GM12878 (cell line): ENCODE data around the gene SLMAP. TPM values are rescaled to one million over a fixed set of nuclear protein-coding genes. Genes with fewer than 3 reads are reported as not detected.

Experiments
- ATAC-seq: fragments of 200-7000 bp; cut with Tn5 transposase; 3 replicates; pipeline ENCODE4 v1.9.1; 2020; ENCODE audit warnings: mild to moderate bottlenecking, moderate library complexity
- BruUV-seq: library from RNA; stranded (reverse); fragments of 400-500 nt; replicated peaks from 2 replicates; lab custom pipeline; 2021; lab: Mats Ljungman, UMichigan
- CTCF ChIA-PET: fragments of 300-600 bp; sonication (Branson Sonifier 250); formaldehyde crosslinking; extraction: SDS; loops from one replicate; lab custom pipeline; 2021; ENCODE audit warnings: inconsistent platforms; lab: Yijun Ruan, JAX
- POLR2A ChIA-PET: fragments of 350-600 bp; formaldehyde crosslinking; extraction: SDS; loops from one replicate; lab custom pipeline; 2021; ENCODE audit warnings: inconsistent platforms; lab: Charles Lee
- RAD21 ChIA-PET: fragments of 300-600 bp; sonication (Branson Sonifier 250); formaldehyde crosslinking; loops from one replicate; lab custom pipeline; 2023; ENCODE audit warnings: antibody characterized with exemption; ENCODE audit not compliant: unreplicated experiment; lab: Charles Lee
- SMC1A ChIA-PET: fragments of 300-600 bp; sonication (Branson Sonifier 250); formaldehyde crosslinking; loops from one replicate; lab custom pipeline; 2023; ENCODE audit not compliant: unreplicated experiment, uncharacterized antibody; lab: Charles Lee
- DNase-seq: peaks from one replicate; pipeline ENCODE4 v3.0.0-alpha.2; 2011; ENCODE audit warnings: low read depth, low spot score
- FAIRE-seq: peaks from 3 replicates; lab custom pipeline; 2011; peaks lifted over from hg19 to GRCh38; lab: Jason Lieb, UNC
- H2AFZ ChIP-seq: 2 replicates; pipeline ENCODE4 v1.6.0; 2011; ENCODE audit warnings: low read depth, low read length, control low read depth; ENCODE audit not compliant: control insufficient read depth
- H3K27ac ChIP-seq: 2 replicates; pipeline ENCODE4 v1.5.1; 2011; ENCODE audit warnings: control low read depth; ENCODE audit not compliant: control insufficient read depth, insufficient read depth
- H3K27me3 ChIP-seq, 2 experiments: replicated peaks in 1 of 2; 2 replicates each; pipeline versions ENCODE4 v1.6.0 to v1.6.1; 2011; ENCODE audit warnings: low read length in 1 of 2; ENCODE audit not compliant: control insufficient read depth in 2 of 2, insufficient read depth in 2 of 2
- H3K36me3 ChIP-seq, 2 experiments: 2 replicates each; pipeline ENCODE4 v1.5.1; 2011; ENCODE audit warnings: low read length in 1 of 2; ENCODE audit not compliant: control insufficient read depth in 2 of 2, insufficient read depth in 2 of 2
- H3K4me1 ChIP-seq: 2 replicates; pipeline ENCODE4 v1.6.1; 2011; ENCODE audit warnings: mild to moderate bottlenecking, low read length, moderate library complexity, mixed read lengths; ENCODE audit not compliant: control insufficient read depth, insufficient read depth
- H3K4me2 ChIP-seq: 2 replicates; pipeline ENCODE4 v1.6.0; 2011; ENCODE audit warnings: control low read depth; ENCODE audit not compliant: control insufficient read depth, insufficient read depth
- H3K4me3 ChIP-seq: fragments of 200-600 bp; sonication (generic); 2 replicates; pipeline ENCODE4 v1.5.1; 2016
- H3K79me2 ChIP-seq: 2 replicates; pipeline ENCODE4 v1.6.0; 2011; ENCODE audit warnings: low read length; ENCODE audit not compliant: control insufficient read depth, insufficient read depth
- H3K9ac ChIP-seq: 2 replicates; pipeline ENCODE4 v1.8.0; 2011; ENCODE audit warnings: low read length, control low read depth, mixed read lengths; ENCODE audit not compliant: control insufficient read depth, insufficient read depth
- H3K9me3 ChIP-seq: replicated peaks from 3 replicates; pipeline ENCODE4 v1.5.1; 2011; ENCODE audit warnings: mild to moderate bottlenecking, low read length; ENCODE audit not compliant: control insufficient read depth, insufficient read depth
- H4K20me1 ChIP-seq: 2 replicates; pipeline ENCODE4 v1.6.0; 2011; ENCODE audit not compliant: control insufficient read depth, insufficient read depth
- FOXM1 ChIP-seq: IDR thresholded peaks from 2 replicates; pipeline ENCODE4 v1.6.1; 2012; ENCODE audit warnings: low read depth, mild to moderate bottlenecking, inconsistent platforms, low read length, moderate library complexity
- HCFC1 ChIP-seq: fragments of 150-350 bp; IDR thresholded peaks from 2 replicates; pipeline ENCODE4 v1.6.1; 2014; ENCODE audit warnings: low read length
- NBN ChIP-seq: fragments of 450-650 bp; IDR thresholded peaks from 2 replicates; pipeline ENCODE4 v1.6.1; 2016
- SMARCA5 ChIP-seq: fragments of 450-650 bp; IDR thresholded peaks from 2 replicates; pipeline ENCODE4 v1.6.1; 2017; ENCODE audit warnings: mild to moderate bottlenecking
- ZBED1 ChIP-seq: IDR thresholded peaks from 2 replicates; pipeline ENCODE4 v1.6.1; 2016; ENCODE audit warnings: borderline replicate concordance
- WGBS: methylation state at CpG from one replicate; pipeline ENCODE4 v1.1.6; 2016; ENCODE audit warnings: low lambda C conversion rate; ENCODE audit not compliant: insufficient replicate concordance, insufficient coverage; ENCODE audit errors: missing lambda C conversion rate; 5-methylcytosine and 5-hydroxymethylcytosine counted together
- in situ Hi-C: fragments of 300-500 bp; cut with MboI; formaldehyde crosslinking; loops from 9 replicates; pipeline ENCODE4 v1.14.3; 2018; ENCODE audit warnings: mixed read lengths
- intact Hi-C: fragments of 100-400 bp; cut with micrococcal nuclease; formaldehyde crosslinking; loops from one replicate; pipeline ENCODE4 v1.14.2; 2022; ENCODE audit not compliant: unreplicated experiment
- polyA plus RNA-seq, 11 experiments: library from polyadenylated mRNA; depleted of rRNA in 4 of 11; unstranded in 6 of 11; stranded (reverse) in 5 of 11; fragments of >200 nt; fragmentation: Nextera tagmentation in 4 of 11; fragmentation: Illumina TruSeq in 1 of 11; extraction: Ambion mirVana in 4 of 11; extraction: Trizol in 1 of 11; gene quantifications; 1 replicate in 1 of 11; 2 replicates in 10 of 11; pipeline versions ENCODE4 v1.2.1 to v1.2.3, GENCODE V29; 2011 to 2016; ENCODE audit warnings: inconsistent platforms in 2 of 11, missing spikeins in 2 of 11, low read depth in 1 of 11
- total RNA-seq, 4 experiments: library from RNA; depleted of rRNA in 3 of 4; stranded (reverse); fragments of >200 nt in 3 of 4; fragmentation: Illumina TruSeq in 1 of 4; extraction: Trizol in 1 of 4; gene quantifications; 2 replicates each; pipeline versions ENCODE4 v1.2.1 to v1.2.3, GENCODE V29; 2013 to 2021
- TF ChIP-seq, protein P1 (sequence below): IDR thresholded peaks from 2 replicates; pipeline ENCODE4 v1.6.1; 2012; ENCODE audit warnings: low read depth, low read length, improper control_type of control experiment
- TF ChIP-seq, protein P2 (sequence below): fragments of 150-350 bp; IDR thresholded peaks from 2 replicates; pipeline ENCODE4 v1.6.1; 2016; ENCODE audit warnings: low read depth, low read length
- TF ChIP-seq, protein P3 (sequence below): IDR thresholded peaks from 2 replicates; pipeline ENCODE4 v1.6.1; 2011; ENCODE audit warnings: low read depth, low read length, improper control_type of control experiment, borderline replicate concordance
- TF ChIP-seq, protein P4 (sequence below): IDR thresholded peaks from 2 replicates; pipeline ENCODE4 v1.6.1; 2012; ENCODE audit warnings: improper control_type of control experiment, low read depth, low read length; ENCODE audit not compliant: insufficient replicate concordance

Gene SLMAP
- total and polyA plus RNA-seq, 10 of the 15 experiments (the other 5 are each of a cell fraction or from before 2014, with no cell fraction given), result 8.3 to 43.8 (median 26.4) TPM

DNA sequence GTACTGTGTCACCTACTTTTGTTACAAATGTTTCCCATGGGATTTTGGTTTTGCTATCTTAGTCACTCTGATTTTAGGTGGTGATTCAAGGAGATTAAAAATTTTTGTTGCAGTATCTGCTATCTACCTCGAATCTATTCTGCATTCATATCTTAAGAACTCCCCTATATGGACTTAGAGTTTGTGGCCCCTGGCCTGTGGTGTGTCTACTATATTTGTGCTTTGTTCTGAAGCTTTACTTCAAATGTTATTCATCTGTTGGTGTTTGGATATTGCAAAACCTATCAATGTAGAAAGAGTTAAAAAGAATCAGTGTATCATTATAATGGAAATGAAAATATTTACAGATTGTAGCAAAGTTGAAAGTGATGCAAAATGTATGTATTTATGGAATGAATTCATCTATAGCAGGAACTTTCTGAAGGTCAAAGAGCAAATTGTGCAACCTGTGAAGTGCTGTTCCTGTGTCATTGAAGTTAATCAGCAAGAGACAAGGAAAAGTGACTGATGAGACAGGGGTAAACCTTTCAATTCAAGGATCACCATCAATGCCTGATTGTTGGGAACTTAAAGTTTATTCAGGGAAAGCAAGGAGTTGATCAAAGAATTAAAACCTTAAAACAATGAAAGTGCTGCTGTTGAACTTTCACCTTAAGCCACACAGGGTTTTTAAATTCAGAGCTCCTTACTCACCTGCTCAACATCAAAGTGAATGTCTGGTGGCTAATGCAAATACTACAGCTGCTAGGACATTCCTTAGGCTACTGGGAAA, 71.0 kb downstream of the SLMAP start:
- H3K9ac ChIP-seq, result no peak overlapping the region
- H3K4me3 ChIP-seq, result no peak overlapping the region
- BruUV-seq, result no TSS peak
- H3K27ac ChIP-seq, result no peak overlapping the region
- no peaks in the 10 kb centered on the region; the same call in 1 of the 2 replicates for H3K4me1 ChIP-seq
- ATAC-seq (no peak), FAIRE-seq (no peak), DNase-seq (no peak)
- no peak overlapping the region for H2AFZ ChIP-seq
- peaks cover 8% of the 10 kb centered on the region for H3K79me2 ChIP-seq
- H3K9me3 ChIP-seq, result no peaks in the 10 kb centered on the region
- RAD21 ChIA-PET, result interaction anchor here (0.7 to 3.1 kb wide), 15 partner anchors 27 to 725 kb away, joined by 3 to 35 read pairs (median 6); partner anchors contain the start of genes ARF4, PDE12 and SLMAP
- H3K36me3 ChIP-seq, result peaks cover 1 to 8% of the 10 kb centered on the region in 2 experiments
- CTCF ChIA-PET, result interaction anchor here (0.7 to 4.3 kb wide), 35 partner anchors 10 to 731 kb away, joined by 3 to 63 read pairs (median 4); partner anchors contain the start of genes PDE12 and SLMAP
- 4% methylated on average over 1 of the region's 1 CpG for WGBS
- TF ChIP-seq HCFC1, result no peak
- no peak for TF ChIP-seq FOXM1
- TF ChIP-seq, protein P1, sequence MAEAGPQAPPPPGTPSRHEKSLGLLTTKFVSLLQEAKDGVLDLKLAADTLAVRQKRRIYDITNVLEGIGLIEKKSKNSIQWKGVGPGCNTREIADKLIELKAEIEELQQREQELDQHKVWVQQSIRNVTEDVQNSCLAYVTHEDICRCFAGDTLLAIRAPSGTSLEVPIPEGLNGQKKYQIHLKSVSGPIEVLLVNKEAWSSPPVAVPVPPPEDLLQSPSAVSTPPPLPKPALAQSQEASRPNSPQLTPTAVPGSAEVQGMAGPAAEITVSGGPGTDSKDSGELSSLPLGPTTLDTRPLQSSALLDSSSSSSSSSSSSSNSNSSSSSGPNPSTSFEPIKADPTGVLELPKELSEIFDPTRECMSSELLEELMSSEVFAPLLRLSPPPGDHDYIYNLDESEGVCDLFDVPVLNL, result no peak
- TF ChIP-seq SMARCA5, result no peak
- TF ChIP-seq ZBED1, result no peak
- TF ChIP-seq, protein P2, sequence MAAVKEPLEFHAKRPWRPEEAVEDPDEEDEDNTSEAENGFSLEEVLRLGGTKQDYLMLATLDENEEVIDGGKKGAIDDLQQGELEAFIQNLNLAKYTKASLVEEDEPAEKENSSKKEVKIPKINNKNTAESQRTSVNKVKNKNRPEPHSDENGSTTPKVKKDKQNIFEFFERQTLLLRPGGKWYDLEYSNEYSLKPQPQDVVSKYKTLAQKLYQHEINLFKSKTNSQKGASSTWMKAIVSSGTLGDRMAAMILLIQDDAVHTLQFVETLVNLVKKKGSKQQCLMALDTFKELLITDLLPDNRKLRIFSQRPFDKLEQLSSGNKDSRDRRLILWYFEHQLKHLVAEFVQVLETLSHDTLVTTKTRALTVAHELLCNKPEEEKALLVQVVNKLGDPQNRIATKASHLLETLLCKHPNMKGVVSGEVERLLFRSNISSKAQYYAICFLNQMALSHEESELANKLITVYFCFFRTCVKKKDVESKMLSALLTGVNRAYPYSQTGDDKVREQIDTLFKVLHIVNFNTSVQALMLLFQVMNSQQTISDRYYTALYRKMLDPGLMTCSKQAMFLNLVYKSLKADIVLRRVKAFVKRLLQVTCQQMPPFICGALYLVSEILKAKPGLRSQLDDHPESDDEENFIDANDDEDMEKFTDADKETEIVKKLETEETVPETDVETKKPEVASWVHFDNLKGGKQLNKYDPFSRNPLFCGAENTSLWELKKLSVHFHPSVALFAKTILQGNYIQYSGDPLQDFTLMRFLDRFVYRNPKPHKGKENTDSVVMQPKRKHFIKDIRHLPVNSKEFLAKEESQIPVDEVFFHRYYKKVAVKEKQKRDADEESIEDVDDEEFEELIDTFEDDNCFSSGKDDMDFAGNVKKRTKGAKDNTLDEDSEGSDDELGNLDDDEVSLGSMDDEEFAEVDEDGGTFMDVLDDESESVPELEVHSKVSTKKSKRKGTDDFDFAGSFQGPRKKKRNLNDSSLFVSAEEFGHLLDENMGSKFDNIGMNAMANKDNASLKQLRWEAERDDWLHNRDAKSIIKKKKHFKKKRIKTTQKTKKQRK, result no peak
- TF ChIP-seq, protein P3, sequence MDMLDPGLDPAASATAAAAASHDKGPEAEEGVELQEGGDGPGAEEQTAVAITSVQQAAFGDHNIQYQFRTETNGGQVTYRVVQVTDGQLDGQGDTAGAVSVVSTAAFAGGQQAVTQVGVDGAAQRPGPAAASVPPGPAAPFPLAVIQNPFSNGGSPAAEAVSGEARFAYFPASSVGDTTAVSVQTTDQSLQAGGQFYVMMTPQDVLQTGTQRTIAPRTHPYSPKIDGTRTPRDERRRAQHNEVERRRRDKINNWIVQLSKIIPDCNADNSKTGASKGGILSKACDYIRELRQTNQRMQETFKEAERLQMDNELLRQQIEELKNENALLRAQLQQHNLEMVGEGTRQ, result no peak
- TF ChIP-seq, protein P4, sequence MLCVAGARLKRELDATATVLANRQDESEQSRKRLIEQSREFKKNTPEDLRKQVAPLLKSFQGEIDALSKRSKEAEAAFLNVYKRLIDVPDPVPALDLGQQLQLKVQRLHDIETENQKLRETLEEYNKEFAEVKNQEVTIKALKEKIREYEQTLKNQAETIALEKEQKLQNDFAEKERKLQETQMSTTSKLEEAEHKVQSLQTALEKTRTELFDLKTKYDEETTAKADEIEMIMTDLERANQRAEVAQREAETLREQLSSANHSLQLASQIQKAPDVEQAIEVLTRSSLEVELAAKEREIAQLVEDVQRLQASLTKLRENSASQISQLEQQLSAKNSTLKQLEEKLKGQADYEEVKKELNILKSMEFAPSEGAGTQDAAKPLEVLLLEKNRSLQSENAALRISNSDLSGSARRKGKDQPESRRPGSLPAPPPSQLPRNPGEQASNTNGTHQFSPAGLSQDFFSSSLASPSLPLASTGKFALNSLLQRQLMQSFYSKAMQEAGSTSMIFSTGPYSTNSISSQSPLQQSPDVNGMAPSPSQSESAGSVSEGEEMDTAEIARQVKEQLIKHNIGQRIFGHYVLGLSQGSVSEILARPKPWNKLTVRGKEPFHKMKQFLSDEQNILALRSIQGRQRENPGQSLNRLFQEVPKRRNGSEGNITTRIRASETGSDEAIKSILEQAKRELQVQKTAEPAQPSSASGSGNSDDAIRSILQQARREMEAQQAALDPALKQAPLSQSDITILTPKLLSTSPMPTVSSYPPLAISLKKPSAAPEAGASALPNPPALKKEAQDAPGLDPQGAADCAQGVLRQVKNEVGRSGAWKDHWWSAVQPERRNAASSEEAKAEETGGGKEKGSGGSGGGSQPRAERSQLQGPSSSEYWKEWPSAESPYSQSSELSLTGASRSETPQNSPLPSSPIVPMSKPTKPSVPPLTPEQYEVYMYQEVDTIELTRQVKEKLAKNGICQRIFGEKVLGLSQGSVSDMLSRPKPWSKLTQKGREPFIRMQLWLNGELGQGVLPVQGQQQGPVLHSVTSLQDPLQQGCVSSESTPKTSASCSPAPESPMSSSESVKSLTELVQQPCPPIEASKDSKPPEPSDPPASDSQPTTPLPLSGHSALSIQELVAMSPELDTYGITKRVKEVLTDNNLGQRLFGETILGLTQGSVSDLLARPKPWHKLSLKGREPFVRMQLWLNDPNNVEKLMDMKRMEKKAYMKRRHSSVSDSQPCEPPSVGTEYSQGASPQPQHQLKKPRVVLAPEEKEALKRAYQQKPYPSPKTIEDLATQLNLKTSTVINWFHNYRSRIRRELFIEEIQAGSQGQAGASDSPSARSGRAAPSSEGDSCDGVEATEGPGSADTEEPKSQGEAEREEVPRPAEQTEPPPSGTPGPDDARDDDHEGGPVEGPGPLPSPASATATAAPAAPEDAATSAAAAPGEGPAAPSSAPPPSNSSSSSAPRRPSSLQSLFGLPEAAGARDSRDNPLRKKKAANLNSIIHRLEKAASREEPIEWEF, result no peak
- TF ChIP-seq NBN, result no peak
- POLR2A ChIA-PET, result interaction anchor here (0.9 to 1.4 kb wide), 3 partner anchors 17 to 272 kb away, joined by 3 to 5 read pairs (median 4); partner anchors contain the start of gene ARF4
- H3K27me3 ChIP-seq, result no peaks in the 10 kb centered on the region
- no peaks in the 10 kb centered on the region for H4K20me1 ChIP-seq
- in situ Hi-C loops, result no loop called here
- H3K4me2 ChIP-seq, result no peak overlapping the region
- SMC1A ChIA-PET, result interaction anchor here (0.9 to 3.7 kb wide), 25 partner anchors 8 to 657 kb away, joined by 3 to 25 read pairs (median 5); partner anchors contain the start of genes ARF4 and SLMAP
- intact Hi-C loops, result loop anchor here (5.0 to 10.0 kb wide), 2 partner anchors 70 to 182 kb away; partner anchors contain the start of gene SLMAP
